HepG2 (cell line): ENCODE measurements around the gene BOD1L1. TPM values are rescaled to one million over a fixed set of nuclear protein-coding genes. Genes with fewer than 3 reads are reported as not detected.

ENCODE experiments used
- FOXJ3 ChIP-seq: sonication (generic); formaldehyde crosslinking; IDR thresholded peaks from 2 replicates; pipeline ENCODE4 v1.4.0; 2020; ENCODE audit warnings: missing genetic modification reagents, mild to moderate bottlenecking, borderline replicate concordance
- KDM6A ChIP-seq: IDR thresholded peaks from 2 replicates; pipeline ENCODE4 v1.6.1; 2016; ENCODE audit warnings: low read depth
- KIAA2018 ChIP-seq: sonication (generic); formaldehyde crosslinking; IDR thresholded peaks from 2 replicates; pipeline ENCODE4 v1.5.0; 2020; ENCODE audit warnings: mild to moderate bottlenecking, missing genetic modification reagents, borderline replicate concordance
- SIX4 ChIP-seq: sonication (generic); formaldehyde crosslinking; IDR thresholded peaks from 2 replicates; pipeline ENCODE4 v1.4.0; 2020; ENCODE audit warnings: missing genetic modification reagents
- ZGPAT ChIP-seq: IDR thresholded peaks from 2 replicates; pipeline ENCODE4 v1.6.1; 2016; ENCODE audit warnings: mild to moderate bottlenecking
- ZMAT5 ChIP-seq: sonication (generic); formaldehyde crosslinking; IDR thresholded peaks from 2 replicates; pipeline ENCODE4 v1.5.0; 2020; ENCODE audit warnings: mild to moderate bottlenecking, low read depth, missing genetic modification reagents, borderline replicate concordance
- ZNF513 ChIP-seq: sonication (generic); formaldehyde crosslinking; conservative IDR thresholded peaks from 2 replicates; pipeline ENCODE4 v1.5.0; 2020; ENCODE audit warnings: missing genetic modification reagents
- polyA plus RNA-seq, 8 experiments: library from polyadenylated mRNA; depleted of rRNA in 3 of 8; stranded (reverse) in 7 of 8; unstranded in 1 of 8; fragments of >200 nt; fragmentation: Illumina TruSeq in 4 of 8; extraction: Trizol in 4 of 8; gene quantifications; 2 replicates each; pipeline versions ENCODE4 v1.2.1 to v1.2.3, GENCODE V29; 2011 to 2016; ENCODE audit warnings: low read depth in 4 of 8, missing spikeins in 1 of 8, mixed read lengths in 1 of 8; ENCODE audit not compliant: insufficient read depth in 1 of 8
- total RNA-seq, 5 experiments: library from RNA; depleted of rRNA; stranded (reverse); fragments of >200 nt; fragmentation: Illumina TruSeq; extraction: Trizol; gene quantifications; 2 replicates each; pipeline ENCODE4 v1.2.3, GENCODE V29; 2016; ENCODE audit warnings: low read depth in 1 of 5

The BOD1L1 gene
- total and polyA plus RNA-seq, 2 of the 13 experiments (the other 11 are each of a cell fraction or from before 2014, with no cell fraction given) = 11.7 to 17.9 TPM

- TF ChIP-seq KIAA2018 (CRISPR knock-in tag) (no peak), ZGPAT (CRISPR knock-in tag) (no peak), SIX4 (no peak), FOXJ3 (CRISPR knock-in tag) (no peak), ZNF513 (CRISPR knock-in tag) (no peak), KDM6A (CRISPR knock-in tag) (no peak), ZMAT5 (CRISPR knock-in tag) (no peak)
These were observed 36.8 kb downstream of the BOD1L1 start (continued) for GRCh38 chr4:13590766-13591165.
